Measurements from ENCODE around the gene POLR3C. TPM values are rescaled to one million over a fixed set of nuclear protein-coding genes. Genes with fewer than 3 reads are reported as not detected.

Gene POLR3C
- total RNA-seq, 1 donor from 2014 or later: 13.4 TPM

DNA sequence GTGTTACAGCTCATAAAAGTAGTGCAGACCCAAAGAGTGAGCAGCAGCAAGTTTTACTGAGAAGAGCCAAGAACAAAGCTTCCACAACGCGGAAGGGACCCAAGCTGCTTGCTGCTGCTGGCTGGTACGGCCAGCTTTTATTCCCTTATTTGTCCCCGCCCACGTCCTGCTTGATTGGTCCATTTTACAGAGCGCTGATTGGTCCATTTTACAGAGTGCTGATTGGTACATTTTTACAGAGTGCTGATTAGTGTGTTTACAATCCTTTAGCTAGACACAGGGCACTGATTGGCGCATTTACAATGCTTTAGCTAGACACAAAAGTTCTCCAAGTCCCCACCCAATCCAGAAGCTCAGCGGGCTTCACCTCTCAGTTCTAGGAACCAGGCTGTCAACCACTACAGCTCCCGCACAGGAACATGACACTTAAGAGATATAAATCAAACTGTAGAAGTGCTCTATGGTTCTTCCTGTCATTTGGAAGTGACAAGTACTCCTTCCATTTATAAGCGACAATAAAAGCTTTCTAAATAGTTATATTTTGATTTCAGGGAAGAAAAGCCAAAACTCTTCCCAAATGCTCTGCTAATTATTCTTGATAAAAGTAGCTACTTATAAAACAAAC, 28.6 kb upstream of the POLR3C start:
- Histone ChIP-seq H3K36me3 (peaks cover 18% of the 10 kb centered on the region), H3K9me3 (replicated peaks) (peaks cover 15% of the 10 kb centered on the region), H3K27me3 (ENCODE audit: low read depth) (no peaks in the 10 kb centered on the region), H3K27ac (replicated peaks) (no peak overlapping the region), H3K4me3 (no peak overlapping the region), H3K4me1 (peaks cover 11% of the 10 kb centered on the region)
- intact Hi-C loops (cut with micrococcal nuclease): no loop called here
- no peak for DNase-seq
- no peak for TF ChIP-seq CTCF (IDR thresholded peaks at IDR 0.05; ENCODE audit: borderline replicate concordance)

DNA sequence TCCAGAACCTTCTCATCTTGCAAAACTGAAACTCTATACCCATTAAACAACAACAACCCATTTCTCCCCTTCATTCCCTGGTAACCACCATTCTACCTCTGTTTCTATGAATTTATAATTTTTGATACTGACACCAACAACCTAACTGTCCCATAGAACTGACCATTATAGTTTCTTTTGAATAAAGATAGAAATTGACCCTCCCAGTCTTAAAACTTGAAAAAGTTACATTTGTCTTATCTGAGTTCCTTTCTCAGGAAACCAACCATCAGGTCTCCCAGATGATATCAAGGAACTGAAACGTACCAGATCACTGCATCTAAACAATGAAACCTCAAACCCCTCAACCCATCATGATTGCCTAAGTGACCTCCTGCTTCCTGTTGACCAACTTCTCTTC, 27.2 kb upstream of the POLR3C start:
- Histone ChIP-seq H3K4me3 (no peak overlapping the region), H3K27ac (replicated peaks) (no peak overlapping the region), H3K36me3 (peaks cover 18% of the 10 kb centered on the region), H3K27me3 (ENCODE audit: low read depth) (no peaks in the 10 kb centered on the region), H3K9me3 (replicated peaks) (peaks cover 15% of the 10 kb centered on the region), H3K4me1 (peaks cover 25% of the 10 kb centered on the region)
- TF ChIP-seq CTCF (IDR thresholded peaks at IDR 0.05; ENCODE audit: borderline replicate concordance): no peak
- intact Hi-C loops (cut with micrococcal nuclease): no loop called here
- no peak for DNase-seq

DNA sequence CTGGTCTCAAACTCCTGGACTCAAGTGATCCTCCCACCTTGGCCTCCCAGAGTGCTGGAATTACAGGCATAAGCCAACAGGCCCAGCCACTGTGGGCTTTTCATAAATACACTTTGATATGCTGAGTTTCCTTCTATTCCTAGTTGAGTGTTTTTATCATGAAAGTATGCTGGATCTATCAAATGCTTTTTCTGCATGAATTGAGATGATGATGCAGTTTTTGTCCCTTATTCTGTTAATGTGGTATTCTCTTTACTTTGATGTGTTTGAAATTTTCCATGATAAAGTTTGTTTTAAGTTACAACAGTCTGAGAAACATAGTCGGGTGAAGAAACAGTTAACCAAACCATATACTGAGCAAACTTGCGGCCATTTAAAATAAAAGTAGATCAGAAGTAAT, 24.2 kb upstream of the POLR3C start:
- peaks cover 15% of the 10 kb centered on the region for H3K9me3 ChIP-seq (replicated peaks)
- peak overlapping the region; percentile 39 for H3K27ac ChIP-seq (replicated peaks)
- DNase-seq: no peak
- H3K27me3 ChIP-seq (ENCODE audit: low read depth): no peaks in the 10 kb centered on the region
- no peak for TF ChIP-seq CTCF (IDR thresholded peaks at IDR 0.05; ENCODE audit: borderline replicate concordance)
- H3K4me1 ChIP-seq: peaks cover 53% of the 10 kb centered on the region
- H3K36me3 ChIP-seq: peaks cover 5% of the 10 kb centered on the region
- no peak overlapping the region for H3K4me3 ChIP-seq
- intact Hi-C loops (cut with micrococcal nuclease): no loop called here

- H3K36me3 ChIP-seq: no peaks in the 10 kb centered on the region
- DNase-seq: no peak
- no peak for TF ChIP-seq CTCF (IDR thresholded peaks at IDR 0.05; ENCODE audit: borderline replicate concordance)
- no peaks in the 10 kb centered on the region for H3K9me3 ChIP-seq (replicated peaks)
- peaks cover 67% of the 10 kb centered on the region for H3K4me1 ChIP-seq
- intact Hi-C loops (cut with micrococcal nuclease): no loop called here
- H3K4me3 ChIP-seq: no peak overlapping the region
- H3K27ac ChIP-seq (replicated peaks): peak overlapping the region; percentile 55
- no peaks in the 10 kb centered on the region for H3K27me3 ChIP-seq (ENCODE audit: low read depth)
These were observed 19.6 kb upstream of the POLR3C start for GRCh38 chr1:145804235-145805045.

DNA sequence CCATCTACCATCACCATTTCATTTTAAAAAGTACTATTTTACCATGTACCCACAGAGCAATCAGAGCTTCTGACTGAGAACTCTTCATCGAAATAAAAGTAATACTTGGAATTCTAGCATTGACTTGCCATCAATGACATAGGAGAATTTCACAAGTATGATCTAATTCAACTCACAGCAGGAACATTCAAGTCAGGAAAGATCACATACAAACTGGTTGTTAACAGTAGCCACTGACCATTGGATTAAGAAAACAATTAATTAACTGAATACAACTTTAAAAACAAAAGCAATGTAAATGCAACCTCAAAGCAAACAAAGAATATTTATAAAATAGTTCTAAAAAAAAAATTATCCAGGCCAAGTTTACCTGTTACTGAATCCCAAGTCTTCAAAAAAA, 18.9 kb upstream of the POLR3C start:
- no peaks in the 10 kb centered on the region for H3K36me3 ChIP-seq
- no peaks in the 10 kb centered on the region for H3K27me3 ChIP-seq (ENCODE audit: low read depth)
- H3K27ac ChIP-seq (replicated peaks): no peak overlapping the region
- H3K4me1 ChIP-seq: peaks cover 61% of the 10 kb centered on the region
- no peaks in the 10 kb centered on the region for H3K9me3 ChIP-seq (replicated peaks)
- no peak for TF ChIP-seq CTCF (IDR thresholded peaks at IDR 0.05; ENCODE audit: borderline replicate concordance)
- intact Hi-C loops (cut with micrococcal nuclease): no loop called here
- H3K4me3 ChIP-seq: no peak overlapping the region
- no peak for DNase-seq

All from left ventricle myocardium inferior (tissue), 1 donor.